GM21619 (cell line): Measurements from ENCODE around the gene TEX13D.
"Not testable (repeated sequence)": the region's sequence is repeated elsewhere in the genome, so short reads cannot be mapped to it uniquely, and the experiment has no call there.

Experiments used
- ATAC-seq: cut with Tn5 transposase; IDR thresholded peaks from one replicate; pipeline ENCODE4 v1.9.1; 2021; ENCODE audit not compliant: unreplicated experiment

TEX13D gene

GRCh38 chrX:124332481-124333424 lies at the start of gene TEX13D:
TEX13D (plus strand) TSS chrX:124332660; CDS start chrX:124332918, 258 bp downstream.
- ATAC-seq: no peak

GRCh38 chrX:124289443-124289842 lies 43.0 kb upstream of the TEX13D start:
- ATAC-seq: no peak

- ATAC-seq: no peak
Measured at GRCh38 chrX:124293810-124294209, 38.6 kb upstream of the TEX13D start.

GRCh38 chrX:124299323-124299722 lies 33.1 kb upstream of the TEX13D start:
- ATAC-seq: not testable (repeated sequence)

- ATAC-seq: no peak
Measured at GRCh38 chrX:124300405-124300804, 32.1 kb upstream of the TEX13D start.

GRCh38 chrX:124307253-124307907 lies 25.1 kb upstream of the TEX13D start:
- ATAC-seq: no peak

GRCh38 chrX:124325732-124326131 lies 6.7 kb upstream of the TEX13D start:
- ATAC-seq: no peak

GRCh38 chrX:124328765-124329164 lies 3.7 kb upstream of the TEX13D start:
- ATAC-seq: no peak

- ATAC-seq: peak; percentile 64
Measured at GRCh38 chrX:124333862-124334261, 1.4 kb downstream of the TEX13D start.

GRCh38 chrX:124334555-124334954 lies 2.1 kb downstream of the TEX13D start:
- ATAC-seq: peak; percentile 13

- ATAC-seq: no peak
Measured at GRCh38 chrX:124335598-124335997, 3.1 kb downstream of the TEX13D start.

- ATAC-seq: no peak
Measured at GRCh38 chrX:124337916-124338315, 5.5 kb downstream of the TEX13D start.

- no peak for ATAC-seq
Measured at GRCh38 chrX:124338733-124339514, 6.5 kb downstream of the TEX13D start.

GRCh38 chrX:124341396-124342132 lies 9.1 kb downstream of the TEX13D start:
- ATAC-seq: no peak

- ATAC-seq: no peak
Measured at GRCh38 chrX:124342174-124342867, 9.9 kb downstream of the TEX13D start.

GRCh38 chrX:124343016-124343415 lies 10.6 kb downstream of the TEX13D start:
- ATAC-seq: no peak

GRCh38 chrX:124344246-124344645 lies 11.8 kb downstream of the TEX13D start:
- no peak for ATAC-seq

GRCh38 chrX:124346117-124346876 lies 13.8 kb downstream of the TEX13D start, which contains the start of gene SH2D1A:
SH2D1A (plus strand) TSS chrX:124346563; CDS start chrX:124346643, 80 bp downstream.
- ATAC-seq: no peak

- ATAC-seq: no peak
Measured at GRCh38 chrX:124346877-124347241, 14.4 kb downstream of the TEX13D start.
